ENCODE results near the gene RFTN1. TPM values are rescaled to one million over a fixed set of nuclear protein-coding genes. Genes with fewer than 3 reads are reported as not detected.

RFTN1 gene
- total RNA-seq, 1 donor from 2014 or later = 0.92 TPM

DNA sequence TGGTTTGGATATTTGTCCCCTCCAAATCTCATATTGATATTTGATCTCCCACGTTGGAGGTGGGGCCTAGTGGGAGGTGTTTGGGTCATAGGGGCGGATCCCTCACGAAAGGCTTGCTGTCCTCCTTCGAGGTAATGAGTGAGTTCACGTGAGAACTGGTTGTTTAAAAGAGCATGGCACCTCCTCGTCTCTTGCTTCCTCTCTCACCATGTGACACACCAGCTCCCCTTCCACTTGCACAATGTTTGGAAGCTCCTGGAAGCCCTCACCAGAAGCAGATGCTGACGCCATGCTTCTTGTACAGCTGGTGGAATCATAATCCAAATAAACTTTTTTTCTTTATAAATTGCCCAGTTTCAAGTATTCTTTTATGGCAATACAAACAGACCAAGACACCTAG is 38.6 kb downstream of the RFTN1 start:
- Mint-ChIP-seq H3K9me3 (peaks cover 4% of the 10 kb centered on the region), H3K27ac (no peak overlapping the region), H3K36me3 (no peaks in the 10 kb centered on the region), H3K27me3 (ENCODE audit: insufficient read depth, low read depth) (peaks cover 3% of the 10 kb centered on the region), H3K4me1 (no peaks in the 10 kb centered on the region), H3K4me3 (no peak overlapping the region)
- Histone ChIP-seq H2AFZ (replicated peaks) (peak overlapping the region; percentile 3), H3K4me2 (no peak overlapping the region), H3K27ac (no peak overlapping the region), H3K4me3 (no peak overlapping the region), H3F3A (ENCODE audit: low read depth) (no peaks in the 10 kb centered on the region), H3K79me2 (ENCODE audit: low read depth) (no peaks in the 10 kb centered on the region), H3K36me3 (no peaks in the 10 kb centered on the region), H3K27me3 (no peaks in the 10 kb centered on the region), H3K9me3 (ENCODE audit: low read depth) (no peaks in the 10 kb centered on the region), H4K20me1 (ENCODE audit: low read depth) (no peaks in the 10 kb centered on the region), H3K4me1 (no peaks in the 10 kb centered on the region), H3K9ac (no peak overlapping the region)
- no peak for TF ChIP-seq EZH2 (IDR thresholded peaks at IDR 0.05)
- TF ChIP-seq EZH2phosphoT487 (IDR thresholded peaks at IDR 0.05) = no peak
- no peak for TF ChIP-seq CTCF (IDR thresholded peaks at IDR 0.05)
- DNase-seq (ENCODE audit: low spot score) = no peak

DNA sequence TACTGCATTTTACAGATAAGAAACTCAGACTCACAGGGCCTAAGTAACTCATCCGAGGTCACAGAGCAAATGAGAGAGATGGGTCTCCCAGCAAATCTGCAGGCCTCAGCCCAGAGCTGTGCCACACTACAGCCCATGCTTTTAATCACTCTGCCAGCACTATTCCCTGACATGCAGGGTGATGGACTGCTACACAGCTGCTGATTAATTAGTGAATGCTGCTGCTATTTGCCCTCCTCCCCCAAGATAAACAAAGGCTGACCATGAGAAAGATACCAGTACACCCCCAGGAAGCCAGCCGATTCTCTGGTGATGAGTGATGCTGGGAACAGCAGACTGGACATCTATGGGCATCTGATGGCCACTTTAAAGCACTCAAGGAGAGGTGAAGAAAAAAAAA is 39.3 kb downstream of the RFTN1 start:
- Histone ChIP-seq H4K20me1 (ENCODE audit: low read depth) (no peaks in the 10 kb centered on the region), H3F3A (ENCODE audit: low read depth) (no peaks in the 10 kb centered on the region), H3K79me2 (ENCODE audit: low read depth) (no peaks in the 10 kb centered on the region), H3K4me3 (no peak overlapping the region), H3K4me1 (no peaks in the 10 kb centered on the region), H3K27me3 (no peaks in the 10 kb centered on the region), H2AFZ (replicated peaks) (no peak overlapping the region), H3K9me3 (ENCODE audit: low read depth) (no peaks in the 10 kb centered on the region), H3K4me2 (no peak overlapping the region), H3K9ac (no peak overlapping the region), H3K36me3 (no peaks in the 10 kb centered on the region), H3K27ac (no peak overlapping the region)
- Mint-ChIP-seq H3K4me1 (no peaks in the 10 kb centered on the region), H3K4me3 (no peak overlapping the region), H3K9me3 (peaks cover 4% of the 10 kb centered on the region), H3K36me3 (no peaks in the 10 kb centered on the region), H3K27ac (no peak overlapping the region), H3K27me3 (ENCODE audit: insufficient read depth, low read depth) (peaks cover 3% of the 10 kb centered on the region)
- TF ChIP-seq EZH2phosphoT487 (IDR thresholded peaks at IDR 0.05) (no peak), CTCF (IDR thresholded peaks at IDR 0.05) (no peak), EZH2 (IDR thresholded peaks at IDR 0.05) (no peak)
- no peak for DNase-seq (ENCODE audit: low spot score)

GRCh38 chr3:16472593-16472992 is 40.9 kb downstream of the RFTN1 start:
- no peaks in the 10 kb centered on the region for H3K4me1 ChIP-seq
- Mint-ChIP-seq H3K36me3 (no peaks in the 10 kb centered on the region), H3K27me3 (ENCODE audit: insufficient read depth, low read depth) (no peaks in the 10 kb centered on the region), H3K4me3 (no peak overlapping the region), H3K4me1 (no peaks in the 10 kb centered on the region), H3K27ac (no peak overlapping the region), H3K9me3 (peaks cover 4% of the 10 kb centered on the region)
- H3K79me2 ChIP-seq (ENCODE audit: low read depth) = no peaks in the 10 kb centered on the region
- no peak for DNase-seq (ENCODE audit: low spot score)
- H4K20me1 ChIP-seq (ENCODE audit: low read depth) = no peaks in the 10 kb centered on the region
- H3K9ac ChIP-seq = no peak overlapping the region
- H3K4me2 ChIP-seq = no peak overlapping the region
- no peaks in the 10 kb centered on the region for H3K9me3 ChIP-seq (ENCODE audit: low read depth)
- no peaks in the 10 kb centered on the region for H3F3A ChIP-seq (ENCODE audit: low read depth)
- no peaks in the 10 kb centered on the region for H3K36me3 ChIP-seq
- no peak overlapping the region for H2AFZ ChIP-seq (replicated peaks)
- H3K27me3 ChIP-seq = no peaks in the 10 kb centered on the region
- TF ChIP-seq CTCF (IDR thresholded peaks at IDR 0.05) = no peak
- no peak for TF ChIP-seq EZH2phosphoT487 (IDR thresholded peaks at IDR 0.05)
- TF ChIP-seq EZH2 (IDR thresholded peaks at IDR 0.05) = no peak
- no peak overlapping the region for H3K27ac ChIP-seq
- no peak overlapping the region for H3K4me3 ChIP-seq
